HG03066 (cell line): ENCODE results near the gene BLOC1S4.

Experiments
- ATAC-seq: cut with Tn5 transposase; IDR thresholded peaks from one replicate; pipeline ENCODE4 v1.9.1; 2021; ENCODE audit warnings: low read depth; ENCODE audit not compliant: unreplicated experiment

BLOC1S4 gene

GRCh38 chr4:6760865-6761264, 44.9 kb downstream of the BLOC1S4 start:
- ATAC-seq: no peak

GRCh38 chr4:6761649-6762615, 46.0 kb downstream of the BLOC1S4 start:
- no peak for ATAC-seq

- no peak for ATAC-seq
These were observed 47.4 kb downstream of the BLOC1S4 start for GRCh38 chr4:6763330-6763851.

GRCh38 chr4:6764976-6765620, 49.1 kb downstream of the BLOC1S4 start:
- no peak for ATAC-seq

GRCh38 chr4:6765703-6766102, 49.7 kb downstream of the BLOC1S4 start:
- ATAC-seq: no peak
